Measurements from ENCODE around the gene RIPK4. TPM values are rescaled to one million over a fixed set of nuclear protein-coding genes. Genes with fewer than 3 reads are reported as not detected.
A peak's percentile ranks its signal among the peaks of the same experiment; 100 is the strongest.

The RIPK4 gene
- total and polyA plus RNA-seq, 2 of the 13 experiments (the other 11 are each of a cell fraction or from before 2014, with no cell fraction given): 3.1 to 4.9 TPM

GRCh38 chr21:41750532-41751151, 16.2 kb downstream of the RIPK4 start (continued):
- TF ChIP-seq MTERF4 (CRISPR knock-in tag; IDR thresholded peaks at IDR 0.05) (no peak), ZNF577 (CRISPR knock-in tag; IDR thresholded peaks at IDR 0.05; ENCODE audit: borderline replicate concordance, low read depth) (no peak), ZNF143 (CRISPR knock-in tag; IDR thresholded peaks at IDR 0.05) (no peak), POLR2G (IDR thresholded peaks at IDR 0.05; ENCODE audit: low read depth, low read length) (no peak), ZNF775 (CRISPR knock-in tag; IDR thresholded peaks at IDR 0.05; ENCODE audit: borderline replicate concordance) (no peak), KAT7 (CRISPR knock-in tag; IDR thresholded peaks at IDR 0.05; ENCODE audit: borderline replicate concordance) (no peak; the same call in 1 of the 2 replicates), TBL1XR1 (IDR thresholded peaks at IDR 0.05; ENCODE audit: borderline replicate concordance, low read length, partially characterized antibody) (no peak), ZNF816 (CRISPR knock-in tag; IDR thresholded peaks at IDR 0.05; ENCODE audit: borderline replicate concordance) (no peak), TMF1 (CRISPR knock-in tag; IDR thresholded peaks at IDR 0.05; ENCODE audit: low read depth) (no peak; the same call in 1 of the 2 replicates), SNAI1 (CRISPR knock-in tag; IDR thresholded peaks at IDR 0.05; ENCODE audit: borderline replicate concordance) (no peak), SRSF4 (IDR thresholded peaks at IDR 0.05; ENCODE audit: low read depth, low read length, poor library complexity, severe bottlenecking) (no peak), TFDP2 (CRISPR knock-in tag; IDR thresholded peaks at IDR 0.05) (no peak), NPAS2 (CRISPR knock-in tag; IDR thresholded peaks at IDR 0.05; ENCODE audit: borderline replicate concordance) (no peak), ZNF567 (CRISPR knock-in tag; IDR thresholded peaks at IDR 0.05; ENCODE audit: borderline replicate concordance) (no peak), PHF20 (CRISPR knock-in tag; IDR thresholded peaks at IDR 0.05) (no peak), PAXIP1 (CRISPR knock-in tag; conservative IDR thresholded peaks at IDR 0.05) (peak; percentile 90), RBM39 (IDR thresholded peaks at IDR 0.05; ENCODE audit: low read depth, low read length, poor library complexity, severe bottlenecking) (no peak), E2F1 (CRISPR knock-in tag; IDR thresholded peaks at IDR 0.05) (no peak), MYC (CRISPR knock-in tag; IDR thresholded peaks at IDR 0.05; ENCODE audit: borderline replicate concordance) (peak; percentile 37; the same call in 1 of the 2 replicates), ARID2 (CRISPR knock-in tag; IDR thresholded peaks at IDR 0.05; ENCODE audit: borderline replicate concordance) (no peak), ZSCAN21 (CRISPR knock-in tag; IDR thresholded peaks at IDR 0.05; ENCODE audit: borderline replicate concordance) (no peak; the same call in 1 of the 2 replicates), ARNT (IDR thresholded peaks at IDR 0.05) (no peak)
